CD14-positive monocyte (primary cell): ENCODE data around the gene DNA2. TPM values are rescaled to one million over a fixed set of nuclear protein-coding genes. Genes with fewer than 3 reads are reported as not detected.

Source experiments
- DNase-seq, 3 donors: peaks; one replicate each; pipeline ENCODE4 v3.0.0-alpha.2; 2011 to 2022
- H2AFZ ChIP-seq: 2 replicates; pipeline ENCODE4 v1.6.0; 2012; ENCODE audit warnings: mild to moderate bottlenecking, low read depth, low read length, inconsistent platforms; ENCODE audit not compliant: insufficient read depth, poor library complexity, severe bottlenecking
- H3K27ac ChIP-seq, 2 donors: 1 replicate in 1 of 2; 2 replicates in 1 of 2; pipeline ENCODE4 v1.5.1; 2012 to 2013; ENCODE audit warnings: low read length in 2 of 2, control low read depth in 1 of 2, inconsistent platforms in 1 of 2, low read depth in 1 of 2, mild to moderate bottlenecking in 1 of 2
- H3K27me3 ChIP-seq, 2 donors: one replicate each; pipeline versions ENCODE4 v1.6.0 to v1.6.1; 2011 to 2013; ENCODE audit warnings: low read length in 2 of 2; ENCODE audit not compliant: control insufficient read depth in 2 of 2, insufficient read depth in 2 of 2
- H3K36me3 ChIP-seq, 2 donors: replicated peaks in 1 of 2; 1 replicate in 1 of 2; 2 replicates in 1 of 2; pipeline versions ENCODE4 v1.5.1 to v1.6.1; 2012 to 2013; ENCODE audit warnings: low read length in 2 of 2, control low read depth in 1 of 2, inconsistent platforms in 1 of 2, mild to moderate bottlenecking in 1 of 2; ENCODE audit not compliant: insufficient read depth in 2 of 2, control insufficient read depth in 1 of 2
- H3K4me1 ChIP-seq, 2 donors: 1 replicate in 1 of 2; 2 replicates in 1 of 2; pipeline versions ENCODE4 v1.5.1 to v1.6.1; 2012 to 2013; ENCODE audit warnings: low read length in 2 of 2, control low read depth in 1 of 2, inconsistent platforms in 1 of 2, mild to moderate bottlenecking in 1 of 2, moderate library complexity in 1 of 2; ENCODE audit not compliant: insufficient read depth in 2 of 2, control insufficient read depth in 1 of 2
- H3K4me2 ChIP-seq: replicated peaks from 2 replicates; pipeline ENCODE3; 2012; ENCODE audit warnings: low read length, moderate library complexity, mild to moderate bottlenecking; ENCODE audit not compliant: poor library complexity, severe bottlenecking; ENCODE audit errors: extremely low read depth
- H3K4me3 ChIP-seq, 3 experiments: fragments of 200-600 bp in 1 of 3; sonication (generic) in 1 of 3; replicated peaks in 1 of 3; 1 replicate in 2 of 3; 2 replicates in 1 of 3; pipeline ENCODE4 v1.5.1; 2011 to 2013; ENCODE audit warnings: low read length in 3 of 3, mild to moderate bottlenecking in 3 of 3, control low read depth in 2 of 3, low read depth in 2 of 3, inconsistent platforms in 1 of 3, moderate library complexity in 1 of 3
- H3K79me2 ChIP-seq: 2 replicates; pipeline ENCODE4 v1.6.0; 2012; ENCODE audit warnings: mild to moderate bottlenecking, control low read depth, inconsistent platforms, low read length, moderate library complexity; ENCODE audit not compliant: insufficient read depth
- H3K9ac ChIP-seq: 2 replicates; pipeline ENCODE4 v1.6.0; 2017; ENCODE audit warnings: low read length, mild to moderate bottlenecking; ENCODE audit not compliant: insufficient read depth, poor library complexity, severe bottlenecking
- H3K9me3 ChIP-seq, 2 donors: replicated peaks in 1 of 2; 1 replicate in 1 of 2; 2 replicates in 1 of 2; pipeline versions ENCODE4 v1.5.1 to v1.6.1; 2012 to 2013; ENCODE audit warnings: low read length in 2 of 2, control low read depth in 1 of 2; ENCODE audit not compliant: control insufficient read depth in 1 of 2, insufficient read depth in 1 of 2
- H4K20me1 ChIP-seq: 2 replicates; pipeline ENCODE4 v1.6.0; 2012; ENCODE audit warnings: mild to moderate bottlenecking, low read length, control low read depth, moderate library complexity; ENCODE audit not compliant: insufficient read depth
- H3K27ac Mint-ChIP-seq, 7 donors: one replicate each; pipeline ENCODE4 v1.8.0; 2020; ENCODE audit warnings: mild to moderate bottlenecking in 7 of 7, mixed read lengths in 7 of 7, moderate library complexity in 6 of 7, inconsistent platforms in 2 of 7
- H3K27me3 Mint-ChIP-seq, 3 donors: one replicate each; pipeline ENCODE4 v1.8.0; 2021 to 2022; ENCODE audit warnings: low read depth in 3 of 3, mild to moderate bottlenecking in 3 of 3, mixed read lengths in 3 of 3, moderate library complexity in 3 of 3, inconsistent platforms in 1 of 3
- H3K36me3 Mint-ChIP-seq, 2 donors: one replicate each; pipeline ENCODE4 v1.8.0; 2020; ENCODE audit warnings: mixed read lengths in 2 of 2, inconsistent platforms in 1 of 2, mild to moderate bottlenecking in 1 of 2
- H3K4me1 Mint-ChIP-seq: one replicate; pipeline ENCODE4 v1.8.0; 2020; ENCODE audit warnings: mild to moderate bottlenecking, mixed read lengths
- H3K4me3 Mint-ChIP-seq, 2 donors: one replicate each; pipeline ENCODE4 v1.8.0; 2020; ENCODE audit warnings: mild to moderate bottlenecking in 2 of 2, mixed read lengths in 2 of 2, moderate library complexity in 1 of 2
- H3K9me3 Mint-ChIP-seq, 7 donors: one replicate each; pipeline ENCODE4 v1.8.0; 2020 to 2022; ENCODE audit warnings: mixed read lengths in 7 of 7, mild to moderate bottlenecking in 6 of 7, moderate library complexity in 6 of 7, inconsistent platforms in 2 of 7
- CTCF ChIP-seq: fragments of 200-600 bp; IDR thresholded peaks from one replicate; pipeline ENCODE4 v1.8.0; 2022; ENCODE audit warnings: antibody characterized with exemption, mild to moderate bottlenecking
- WGBS: methylation state at CpG from one replicate; pipeline ENCODE4 v1.1.5; 2013; ENCODE audit warnings: missing lambda C conversion rate; ENCODE audit not compliant: insufficient coverage; 5-methylcytosine and 5-hydroxymethylcytosine counted together
- intact Hi-C, 2 donors: fragments of 100-400 bp; cut with micrococcal nuclease; formaldehyde crosslinking; loops; one replicate each; pipeline versions ENCODE4 v1.15.0 to v1.15.1; 2023
- polyA plus RNA-seq, 3 donors: library from polyadenylated mRNA; depleted of rRNA in 1 of 3; unstranded in 2 of 3; stranded (reverse) in 1 of 3; fragments of 300-500 nt in 2 of 3; fragments of >200 nt in 1 of 3; fragmentation: Illumina TruSeq in 2 of 3; gene quantifications; 1 replicate in 2 of 3; 2 replicates in 1 of 3; pipeline ENCODE4 v1.2.3, GENCODE V29; 2012 to 2021

Gene DNA2
- polyA plus RNA-seq, 3 donors, result 0.08 to 0.99 (median 0.18) TPM

GRCh38 chr10:68492118-68492517 lies 20.3 kb upstream of the DNA2 start:
- no CpG with 5 or more reads among the region's 2 CpGs for WGBS
- Histone ChIP-seq H3K79me2 (no peaks in the 10 kb centered on the region), H3K4me2 (no peak overlapping the region), H3K4me1 (peaks cover 26 to 29% of the 10 kb centered on the region in 2 donors), H3K9me3 (no peaks in the 10 kb centered on the region), H3K27ac (peak overlapping the region; percentile 63 to 65), H3K9ac (no peak overlapping the region), H2AFZ (no peak overlapping the region), H3K4me3 (no peak overlapping the region), H4K20me1 (no peaks in the 10 kb centered on the region), H3K36me3 (peaks cover 20 to 44% of the 10 kb centered on the region in 2 donors), H3K27me3 (no peaks in the 10 kb centered on the region)
- Mint-ChIP-seq H3K27ac (peak overlapping the region; percentile 21 to 85 (median 82)), H3K4me3 (no peak overlapping the region), H3K27me3 (no peaks in the 10 kb centered on the region), H3K36me3 (peaks cover 32 to 33% of the 10 kb centered on the region in 2 donors), H3K9me3 (peaks cover 0 to 3% (median 0%) of the 10 kb centered on the region in 7 donors), H3K4me1 (peaks cover 32% of the 10 kb centered on the region)
- TF ChIP-seq CTCF, result no peak
- intact Hi-C loops, result no loop called here
- DNase-seq, result peak; percentile 18 to 62 (median 28)

- Histone ChIP-seq H3K9ac (no peak overlapping the region), H3K79me2 (no peaks in the 10 kb centered on the region), H3K27ac (peak overlapping the region in 1 of 2 donors; percentile 56), H3K9me3 (no peaks in the 10 kb centered on the region), H3K4me1 (peaks cover 26 to 29% of the 10 kb centered on the region in 2 donors), H3K27me3 (no peaks in the 10 kb centered on the region), H3K36me3 (peaks cover 33 to 47% of the 10 kb centered on the region in 2 donors), H3K4me3 (no peak overlapping the region), H2AFZ (no peak overlapping the region), H4K20me1 (no peaks in the 10 kb centered on the region), H3K4me2 (no peak overlapping the region)
- peak overlapping the region; percentile 54 to 89 (median 72) for H3K27ac Mint-ChIP-seq
- TF ChIP-seq CTCF, result no peak
- H3K36me3 Mint-ChIP-seq, result peaks cover 39 to 48% of the 10 kb centered on the region in 2 donors
- intact Hi-C loops, result no loop called here
- peaks cover 0 to 3% (median 0%) of the 10 kb centered on the region in 7 donors for H3K9me3 Mint-ChIP-seq
- peaks cover 0 to 2% (median 0%) of the 10 kb centered on the region in 3 donors for H3K27me3 Mint-ChIP-seq
- peak; percentile 3 to 8 (median 7) for DNase-seq
- H3K4me1 Mint-ChIP-seq, result peaks cover 30% of the 10 kb centered on the region
- WGBS, result no CpG with 5 or more reads among the region's 3 CpGs
- H3K4me3 Mint-ChIP-seq, result no peak overlapping the region
Observed at GRCh38 chr10:68489919-68490318, 18.1 kb upstream of the DNA2 start.
